GM19043 (cell line): Measurements from ENCODE around the gene PRR13.
"Not testable (repeated sequence)": the region's sequence is repeated elsewhere in the genome, so short reads cannot be mapped to it uniquely, and the experiment has no call there.

ENCODE experiments used
- ATAC-seq: cut with Tn5 transposase; IDR thresholded peaks from one replicate; pipeline ENCODE4 v1.9.1; 2021; ENCODE audit warnings: low read depth; ENCODE audit not compliant: unreplicated experiment

The PRR13 gene

GRCh38 chr12:53467880-53468279 lies 26.3 kb downstream of the PRR13 start:
- ATAC-seq = no peak

GRCh38 chr12:53468282-53468681 lies 26.7 kb downstream of the PRR13 start:
- no peak for ATAC-seq

- no peak for ATAC-seq
Observed at GRCh38 chr12:53472056-53472582, 30.6 kb downstream of the PRR13 start.

- ATAC-seq = no peak
Observed at GRCh38 chr12:53474077-53474476, 32.5 kb downstream of the PRR13 start.

DNA sequence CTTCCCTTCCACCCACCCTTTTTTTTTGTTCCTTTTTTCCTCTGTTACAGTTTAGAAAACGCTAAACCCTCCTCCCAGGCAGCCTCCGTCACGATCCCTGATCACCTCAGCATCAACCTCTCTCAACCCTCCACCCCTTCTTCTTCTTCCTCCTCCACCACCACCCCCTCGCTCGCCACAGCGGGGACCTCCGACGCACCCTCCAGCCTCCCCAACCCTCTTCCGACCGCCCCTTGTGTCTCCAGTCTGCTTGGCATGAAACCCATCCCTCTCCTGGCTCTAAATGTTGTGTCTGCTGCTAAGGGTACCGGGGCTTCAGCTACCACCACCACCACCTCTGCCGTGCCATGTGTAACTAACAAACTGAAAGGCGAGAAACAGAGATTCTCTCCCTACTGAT lies 33.3 kb downstream of the PRR13 start:
- ATAC-seq = no peak

GRCh38 chr12:53476769-53477209 lies 35.3 kb downstream of the PRR13 start:
- no peak for ATAC-seq

DNA sequence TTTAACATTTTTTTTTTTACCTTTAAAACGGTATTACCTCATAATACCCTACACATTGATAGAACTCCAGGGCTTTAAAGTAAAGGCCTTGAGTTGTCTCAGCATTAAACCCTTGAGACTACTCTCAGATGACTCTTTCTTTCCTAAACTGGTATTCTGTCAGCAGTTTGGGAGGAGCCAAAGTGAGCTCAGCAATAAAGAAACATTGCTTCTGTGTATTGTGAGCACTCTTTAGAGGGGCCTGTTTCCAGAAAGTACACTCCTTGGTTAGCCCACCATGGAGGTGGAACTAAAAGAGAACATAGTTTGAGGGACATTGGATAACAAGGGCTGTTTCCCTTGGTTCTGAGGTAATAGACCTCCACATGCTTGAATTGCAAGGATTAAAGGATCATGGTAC lies 37.3 kb downstream of the PRR13 start:
- ATAC-seq = no peak

DNA sequence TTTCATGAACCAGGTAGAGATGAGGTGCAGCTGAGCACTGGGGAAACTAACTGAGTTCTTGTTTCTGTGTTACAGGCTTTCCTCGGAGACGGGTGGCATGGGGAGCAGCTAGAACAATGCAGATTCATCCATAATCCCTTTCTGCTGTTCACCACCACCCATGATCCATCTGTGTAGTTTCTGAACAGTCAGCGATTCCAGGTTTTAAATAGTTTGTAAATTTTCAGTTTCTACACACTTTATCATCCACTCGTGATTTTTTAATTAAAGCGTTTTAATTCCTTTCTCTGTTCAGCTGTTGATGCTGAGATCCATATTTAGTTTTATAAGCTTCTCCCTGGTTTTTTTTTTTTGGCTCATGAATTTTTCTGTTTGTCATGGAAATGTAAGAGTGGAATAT lies 37.8 kb downstream of the PRR13 start:
- no peak for ATAC-seq

- ATAC-seq = no peak
Observed at GRCh38 chr12:53480491-53481442, 39.2 kb downstream of the PRR13 start.

GRCh38 chr12:53481458-53481857 lies 39.9 kb downstream of the PRR13 start:
- ATAC-seq = not testable (repeated sequence)

DNA sequence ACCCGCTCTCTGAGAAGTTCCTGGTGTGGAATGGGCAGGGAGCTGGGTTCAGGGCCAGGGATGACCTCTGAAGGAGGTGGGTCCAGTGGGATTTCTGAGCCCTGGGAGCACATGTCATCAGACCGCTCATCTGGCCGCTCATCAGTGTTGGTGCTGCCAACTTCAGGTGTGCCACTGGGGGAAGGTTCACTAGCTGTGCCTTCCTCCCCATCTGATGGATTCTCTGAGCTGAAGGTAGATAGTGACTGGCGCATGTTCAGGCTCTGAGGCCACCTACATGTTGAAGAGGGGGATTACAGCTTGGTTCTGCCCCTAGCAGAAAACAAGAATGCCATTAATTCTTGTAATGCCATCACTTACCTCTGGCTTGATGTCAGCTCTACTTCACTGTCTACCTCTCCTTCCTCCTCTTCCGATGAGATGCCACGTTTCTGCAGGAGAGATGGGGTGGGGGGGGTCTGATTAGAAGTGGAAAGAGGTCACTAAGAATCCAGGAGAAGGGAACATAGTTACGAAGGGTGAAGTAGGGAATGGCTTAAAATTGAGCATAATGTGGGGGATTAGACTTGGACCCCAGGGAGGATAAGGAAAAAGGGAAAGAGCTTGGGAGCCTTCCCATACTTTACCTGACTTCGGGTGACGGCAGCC lies 40.5 kb downstream of the PRR13 start:
- no peak for ATAC-seq

- no peak for ATAC-seq
Observed at GRCh38 chr12:53482626-53483168, 41.2 kb downstream of the PRR13 start.

GRCh38 chr12:53483225-53483978 lies 41.9 kb downstream of the PRR13 start:
- no peak for ATAC-seq

- no peak for ATAC-seq
Observed at GRCh38 chr12:53483979-53484377, 42.4 kb downstream of the PRR13 start.

- ATAC-seq = no peak
Observed at GRCh38 chr12:53484686-53485575, 43.4 kb downstream of the PRR13 start.

- ATAC-seq = no peak
Observed at GRCh38 chr12:53485955-53486735, 44.6 kb downstream of the PRR13 start.

GRCh38 chr12:53486736-53487487 lies 45.4 kb downstream of the PRR13 start:
- ATAC-seq = no peak

DNA sequence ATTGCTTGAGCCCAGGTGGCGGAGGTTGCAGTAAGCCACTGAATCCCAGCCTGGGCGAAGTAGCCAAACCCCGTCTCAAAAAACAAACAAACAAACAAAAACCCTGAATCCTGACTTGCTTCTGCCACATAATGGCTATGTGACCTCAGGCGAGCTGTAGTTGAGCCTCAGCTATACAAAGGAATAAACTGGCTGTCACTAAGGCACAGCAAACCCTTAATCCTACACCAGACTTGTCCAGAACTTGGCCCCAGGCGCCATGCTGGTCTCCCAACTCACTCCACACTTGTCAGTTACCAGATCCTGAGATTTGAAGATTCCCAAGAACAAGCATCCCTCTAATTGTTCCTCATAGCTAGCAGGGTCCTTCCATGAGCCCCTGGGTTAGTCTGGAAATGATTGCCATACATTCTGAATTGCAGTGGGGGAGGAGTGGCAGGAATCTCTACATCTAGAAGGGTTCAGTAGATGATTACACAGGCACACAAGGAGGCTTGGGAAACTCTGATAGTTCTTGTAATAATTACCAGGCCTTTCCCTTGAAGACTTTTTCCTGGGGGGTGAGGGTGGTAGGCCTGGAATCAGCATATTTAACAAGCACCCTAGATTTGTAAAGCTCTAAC lies 47.8 kb downstream of the PRR13 start:
- no peak for ATAC-seq
